Activated CD4-positive, alpha-beta T cell treated with anti-CD3 and anti-CD28 coated beads for 1 hour (primary cell): Measurements from ENCODE around the gene DHRSX.
"Not testable (repeated sequence)": the region's sequence is repeated elsewhere in the genome, so short reads cannot be mapped to it uniquely, and the experiment has no call there.

Source experiments
- DNase-seq: peaks from one replicate; pipeline ENCODE4 v3.0.0-alpha.2; 2020

DHRSX gene, protein sequence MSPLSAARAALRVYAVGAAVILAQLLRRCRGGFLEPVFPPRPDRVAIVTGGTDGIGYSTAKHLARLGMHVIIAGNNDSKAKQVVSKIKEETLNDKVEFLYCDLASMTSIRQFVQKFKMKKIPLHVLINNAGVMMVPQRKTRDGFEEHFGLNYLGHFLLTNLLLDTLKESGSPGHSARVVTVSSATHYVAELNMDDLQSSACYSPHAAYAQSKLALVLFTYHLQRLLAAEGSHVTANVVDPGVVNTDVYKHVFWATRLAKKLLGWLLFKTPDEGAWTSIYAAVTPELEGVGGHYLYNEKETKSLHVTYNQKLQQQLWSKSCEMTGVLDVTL

DNA sequence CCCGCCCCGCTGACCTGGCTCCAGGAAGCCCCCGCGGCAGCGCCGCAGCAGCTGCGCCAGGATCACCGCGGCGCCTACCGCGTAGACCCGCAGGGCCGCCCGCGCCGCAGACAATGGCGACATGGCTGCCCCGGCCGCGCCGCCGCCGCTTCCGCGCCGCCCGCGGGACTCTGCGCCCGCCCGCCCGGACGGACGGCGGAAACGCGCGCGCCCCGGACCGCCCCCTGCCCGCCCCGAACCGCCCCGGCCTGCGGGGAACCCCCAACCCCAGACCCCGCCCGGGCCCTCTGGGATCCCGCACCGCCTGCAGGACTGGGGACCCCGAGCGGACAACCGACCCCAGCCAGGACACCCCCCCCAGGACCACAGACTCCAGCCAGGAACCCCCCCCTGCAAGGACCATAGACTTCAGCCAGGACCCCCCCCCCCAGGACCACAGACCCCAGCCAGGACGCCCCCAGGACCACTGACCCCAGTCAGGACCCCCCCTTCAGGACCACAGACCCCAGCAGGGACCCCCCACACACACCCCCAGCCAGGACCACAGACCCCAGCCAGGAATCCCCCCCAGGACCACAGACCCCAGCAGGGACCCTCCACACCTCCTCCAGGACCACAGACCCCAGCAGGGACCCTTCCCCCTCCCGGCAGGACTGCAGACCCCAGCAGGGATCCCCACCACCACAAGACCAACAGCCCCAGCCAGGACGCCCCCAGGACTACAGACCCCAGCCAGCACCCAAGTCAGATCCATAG, at the start of gene DHRSX, which contains the start of gene ZBED1:
Gene DHRSX, minus strand, starts transcription at position 174 of the 756 bp plus-strand sequence. Its CDS starts 51 bp downstream, at position 123.
Gene ZBED1, minus strand, starts transcription at position 174 of the 756 bp plus-strand sequence. CDS start 10,257 bp downstream, outside the sequence.
- DNase-seq, result no peak

DNA sequence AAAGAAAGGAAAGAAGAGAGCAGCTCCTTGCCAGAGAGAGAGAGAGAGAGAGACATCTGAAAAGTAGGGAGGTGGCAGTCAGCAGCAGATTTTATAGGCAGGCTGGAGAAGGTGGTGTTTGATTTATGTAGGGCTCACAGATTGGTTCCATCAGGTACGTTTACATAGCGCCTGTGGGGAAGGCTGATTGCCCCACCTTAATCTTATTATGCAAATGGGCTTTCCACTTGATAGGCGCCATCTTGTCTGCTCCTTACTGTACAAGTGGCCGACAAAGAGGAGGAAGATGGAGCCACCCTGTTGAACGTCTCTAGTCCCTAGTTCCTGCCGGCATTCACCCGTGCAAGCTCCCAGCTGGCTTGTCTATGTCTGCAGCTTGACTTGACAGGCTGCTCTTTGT, 49.1 kb upstream of the DHRSX start:
- DNase-seq, result no peak

DNA sequence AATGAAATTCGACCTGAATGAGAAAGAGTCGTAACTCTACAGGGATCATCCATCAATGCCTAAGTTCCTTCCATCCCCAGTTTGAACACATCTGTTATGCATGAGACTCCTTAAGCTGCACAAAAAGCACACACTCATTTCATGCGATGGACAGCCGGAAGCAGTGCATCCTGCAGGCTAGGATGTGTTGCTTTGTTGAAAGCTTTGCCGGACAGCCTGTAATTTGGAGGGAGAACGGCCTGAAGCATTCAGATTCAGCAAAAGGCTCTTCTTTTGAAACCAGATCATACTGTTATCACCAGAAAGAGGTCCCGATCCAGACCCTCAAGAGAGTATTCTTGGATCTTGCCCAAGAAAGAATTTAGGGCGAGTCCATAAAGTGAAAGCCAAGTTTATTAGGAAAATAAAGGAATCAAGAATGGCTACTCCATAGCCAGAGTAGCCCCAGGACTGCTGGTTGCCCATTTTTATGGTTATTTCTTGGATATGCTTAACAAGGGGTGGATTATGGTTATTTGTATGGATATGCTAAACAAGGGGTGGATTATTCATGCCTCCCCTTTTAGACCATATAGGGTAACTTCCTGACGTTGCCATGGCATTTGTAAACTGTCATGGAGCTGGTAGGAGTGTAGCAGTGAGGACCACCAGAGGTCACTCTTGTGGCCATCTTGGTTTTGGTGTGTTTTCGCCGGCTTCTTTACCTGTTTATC, 48.1 kb upstream of the DHRSX start:
- no peak for DNase-seq

DNA sequence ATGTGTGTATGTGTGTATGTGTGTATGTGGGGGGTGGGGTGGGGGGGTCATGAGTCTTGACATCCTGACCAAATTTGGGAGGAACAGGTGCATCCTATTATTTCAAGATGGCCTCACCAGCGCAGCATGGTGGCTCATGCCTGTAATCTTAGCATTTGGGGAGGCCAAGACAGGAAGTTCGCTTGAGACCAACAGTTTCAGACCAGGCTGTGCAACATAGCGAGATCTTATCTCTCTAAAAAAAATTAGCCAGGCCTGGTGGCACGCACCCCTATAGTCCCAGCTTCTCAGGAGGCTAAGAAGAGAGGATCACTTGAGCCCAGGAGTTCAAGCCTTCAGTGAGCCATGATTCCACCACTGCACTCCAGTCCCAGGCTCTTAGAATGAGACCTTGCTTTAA, 47.0 kb upstream of the DHRSX start:
- no peak for DNase-seq

DNA sequence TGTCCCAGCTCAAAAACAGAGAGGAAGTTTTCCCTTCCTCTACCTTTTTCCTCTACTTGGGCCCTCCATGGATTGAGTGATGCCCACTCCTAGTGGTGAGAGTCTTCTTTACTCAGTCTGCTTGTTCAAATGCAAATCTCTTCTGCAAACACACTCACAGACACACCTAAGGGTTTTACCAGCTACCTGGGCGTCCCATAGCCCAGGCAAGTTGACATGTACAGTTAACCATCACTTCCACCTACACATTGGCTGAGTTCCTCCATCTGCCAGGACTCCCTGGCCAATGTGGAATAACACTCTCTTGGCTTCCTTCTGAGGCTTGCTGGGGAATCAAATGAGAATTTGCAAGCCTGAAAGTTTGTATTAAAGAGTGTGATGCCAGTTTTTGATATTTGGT, 45.7 kb upstream of the DHRSX start:
- DNase-seq, result no peak

DNA sequence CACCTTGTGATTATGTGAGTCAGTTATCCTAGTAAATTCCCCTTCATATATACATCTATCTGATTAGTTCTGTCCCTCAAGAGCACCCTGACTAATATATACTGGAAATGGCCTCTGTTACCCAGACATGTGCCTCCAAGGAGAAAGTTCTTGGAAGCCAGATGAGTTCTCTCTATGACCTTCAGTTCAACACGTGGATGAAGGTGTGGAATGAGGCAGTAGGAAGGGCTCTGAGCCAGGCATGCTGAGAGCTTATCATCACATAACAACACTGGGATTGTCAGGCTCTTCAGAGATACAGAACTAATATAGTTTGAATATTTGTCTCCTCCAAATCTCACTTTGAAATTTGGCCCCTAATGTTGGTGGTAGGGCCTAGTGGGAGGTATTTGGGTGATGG, 44.4 kb upstream of the DHRSX start:
- no peak for DNase-seq

DNA sequence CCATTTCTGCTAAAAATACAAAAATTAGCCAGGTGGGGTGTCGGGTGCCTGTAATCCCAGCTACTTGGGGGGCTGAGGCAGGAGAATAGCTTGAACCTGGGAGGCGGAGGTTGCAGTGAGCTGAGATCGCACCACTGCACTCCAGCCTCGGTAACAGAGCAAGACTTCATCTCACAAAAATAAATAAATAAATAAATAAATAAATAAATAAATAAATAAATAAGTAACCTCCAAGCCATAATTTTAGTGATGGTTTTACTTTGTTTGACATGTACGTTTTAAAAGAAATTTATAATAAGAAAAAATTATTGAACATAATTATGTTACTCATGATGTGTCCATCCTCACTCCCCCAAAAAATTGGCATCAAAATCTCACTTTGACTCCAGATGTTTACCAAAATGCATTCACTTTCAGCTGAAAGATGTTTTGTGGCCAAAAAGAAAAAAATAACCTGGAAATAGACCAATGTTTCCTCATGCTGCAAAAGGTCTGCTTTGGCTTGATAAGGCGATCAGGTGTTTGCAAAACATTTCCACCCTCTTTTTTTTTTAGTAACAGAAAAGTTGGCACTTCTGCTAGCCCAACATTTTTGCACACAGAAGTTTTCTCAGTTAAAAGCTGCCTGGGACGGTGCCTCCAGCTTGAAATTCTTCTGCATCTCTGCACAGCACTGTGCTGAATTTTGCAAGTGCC, 42.2 kb upstream of the DHRSX start:
- DNase-seq, result no peak

DNA sequence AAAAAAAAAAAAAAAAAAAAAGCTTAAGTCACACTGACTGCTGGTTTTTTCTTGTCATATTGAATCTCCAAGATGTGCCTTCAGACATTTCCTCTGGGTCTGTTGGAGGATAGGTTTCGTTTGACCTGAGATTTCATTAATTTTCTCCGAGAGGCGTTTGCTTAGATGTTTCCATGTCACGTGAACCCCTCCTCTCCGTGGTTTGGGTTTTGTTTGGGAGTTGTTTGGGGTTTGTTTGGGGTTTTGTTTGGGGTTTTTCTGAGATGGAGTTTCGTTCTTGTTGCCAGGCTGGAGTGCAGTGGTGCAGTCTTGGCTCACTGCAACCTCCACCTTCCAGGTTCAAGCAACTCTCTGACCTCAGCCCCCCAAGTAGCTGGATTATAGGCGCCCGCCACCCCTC, 40.8 kb upstream of the DHRSX start:
- DNase-seq, result no peak

DNA sequence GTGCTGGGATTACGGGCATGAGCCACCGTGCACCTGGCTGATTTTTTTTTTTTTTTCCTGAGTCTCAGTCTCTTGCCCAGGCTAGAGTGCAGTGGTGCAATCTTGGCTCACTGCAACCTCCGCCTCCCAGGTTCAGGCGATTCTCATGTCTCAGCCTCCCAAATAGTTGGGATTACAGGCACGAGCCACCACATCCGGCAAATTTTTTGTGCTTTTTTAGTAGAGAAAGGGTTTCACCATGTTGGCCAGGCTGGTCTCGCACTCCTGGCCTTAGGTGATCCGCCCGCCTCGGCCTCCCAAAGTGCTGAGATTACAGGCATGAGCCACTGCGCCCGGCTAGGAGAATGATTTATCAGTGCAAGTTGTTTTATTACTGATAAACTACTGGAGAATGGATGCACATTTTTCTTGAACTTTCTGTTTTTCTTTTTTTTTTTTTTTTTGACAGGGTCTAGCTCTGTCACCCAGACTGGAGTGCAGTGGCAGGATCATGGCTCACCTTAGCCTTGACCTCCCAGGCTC, 39.7 kb upstream of the DHRSX start:
- no peak for DNase-seq

DNA sequence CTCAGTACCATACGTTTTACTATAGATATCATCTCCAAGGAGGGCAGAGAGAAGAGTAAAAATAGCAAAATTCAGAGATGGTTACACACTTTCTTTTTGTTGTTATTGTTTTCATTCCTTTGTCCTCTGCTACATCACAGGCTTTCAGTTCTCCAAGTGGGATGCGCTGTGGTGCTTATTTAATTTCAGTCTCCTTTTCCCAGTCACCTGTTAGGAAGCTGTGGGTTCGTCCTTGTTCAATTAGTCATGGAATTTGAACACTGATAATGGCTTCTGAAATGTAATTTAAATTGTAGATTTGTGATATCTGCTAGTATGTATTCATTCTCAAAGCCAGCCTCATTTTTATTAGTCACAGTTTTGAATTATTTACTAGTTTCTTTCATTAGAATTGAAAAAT, 38.8 kb upstream of the DHRSX start:
- DNase-seq, result no peak

DNA sequence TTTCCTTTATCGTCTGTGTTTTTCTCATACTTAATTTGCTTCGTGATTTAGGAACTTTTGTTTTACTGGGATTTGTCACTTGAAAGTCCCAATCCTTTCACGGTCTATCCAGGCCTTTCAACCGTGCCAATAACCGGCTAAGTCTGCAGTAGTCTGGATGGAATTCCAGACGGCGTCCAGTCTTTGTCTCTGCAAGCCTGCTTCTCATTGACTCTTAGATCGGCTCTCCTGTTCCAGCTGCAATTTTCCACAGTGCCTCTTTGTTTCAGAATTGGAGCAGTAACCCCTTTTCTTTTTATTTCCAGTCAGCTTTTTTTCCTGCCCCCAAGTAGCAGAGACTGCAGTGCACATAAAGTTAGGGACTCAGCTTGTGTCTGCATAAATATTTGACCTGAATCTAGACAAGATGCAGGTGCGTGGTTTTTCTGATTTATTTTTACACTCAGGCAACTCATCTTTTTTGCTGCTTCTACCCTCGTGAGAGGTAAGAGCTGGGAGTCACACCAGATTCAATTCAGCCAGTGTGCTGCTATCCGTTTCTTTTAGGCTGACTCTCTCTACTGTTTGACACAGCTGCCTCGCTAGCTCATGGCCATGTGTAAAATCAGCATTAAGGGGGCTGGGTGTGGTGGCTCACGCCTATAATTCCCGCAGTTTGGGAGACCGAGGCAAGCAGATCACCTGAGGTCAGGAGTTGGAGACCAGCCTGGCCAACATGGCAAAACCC, 37.4 kb upstream of the DHRSX start:
- DNase-seq, result no peak

DNA sequence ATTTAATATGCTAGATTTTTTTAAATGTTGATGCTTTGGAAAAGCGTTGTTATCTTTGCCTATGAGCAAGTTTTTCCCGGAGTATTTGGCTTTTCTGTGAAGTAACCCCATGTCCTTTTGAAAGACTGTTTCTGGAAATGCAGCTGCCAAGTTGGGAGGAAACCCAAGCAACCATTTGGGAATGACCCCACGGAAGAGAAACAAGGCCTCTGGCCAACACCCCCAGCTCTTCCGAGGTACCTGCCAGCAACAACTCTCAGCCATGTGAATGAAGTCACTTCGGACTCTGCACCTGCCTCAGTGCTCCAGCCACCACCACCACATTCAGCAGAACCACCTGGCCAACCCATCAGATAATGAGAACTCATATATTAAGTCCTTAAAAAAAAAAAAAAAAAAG, 36.2 kb upstream of the DHRSX start:
- DNase-seq, result no peak

DNA sequence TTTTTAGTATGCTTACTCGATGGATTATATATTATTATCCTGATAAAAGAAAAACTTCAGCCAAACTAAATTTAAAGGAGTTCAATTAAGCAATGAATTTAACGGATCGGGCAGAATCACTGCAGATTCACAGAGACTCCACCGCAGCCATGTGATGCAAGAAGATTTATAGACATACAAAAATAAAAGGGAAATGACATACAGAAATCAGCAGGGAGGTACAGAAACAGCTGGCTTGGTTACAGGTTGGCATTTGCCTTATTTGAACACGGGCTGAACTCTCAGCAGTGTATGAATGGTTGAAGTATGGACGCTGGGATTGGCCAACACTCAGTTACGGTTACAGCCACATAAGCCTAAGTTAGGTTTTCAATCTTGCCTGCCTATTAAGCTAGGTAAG, 35.4 kb upstream of the DHRSX start:
- no peak for DNase-seq

DNA sequence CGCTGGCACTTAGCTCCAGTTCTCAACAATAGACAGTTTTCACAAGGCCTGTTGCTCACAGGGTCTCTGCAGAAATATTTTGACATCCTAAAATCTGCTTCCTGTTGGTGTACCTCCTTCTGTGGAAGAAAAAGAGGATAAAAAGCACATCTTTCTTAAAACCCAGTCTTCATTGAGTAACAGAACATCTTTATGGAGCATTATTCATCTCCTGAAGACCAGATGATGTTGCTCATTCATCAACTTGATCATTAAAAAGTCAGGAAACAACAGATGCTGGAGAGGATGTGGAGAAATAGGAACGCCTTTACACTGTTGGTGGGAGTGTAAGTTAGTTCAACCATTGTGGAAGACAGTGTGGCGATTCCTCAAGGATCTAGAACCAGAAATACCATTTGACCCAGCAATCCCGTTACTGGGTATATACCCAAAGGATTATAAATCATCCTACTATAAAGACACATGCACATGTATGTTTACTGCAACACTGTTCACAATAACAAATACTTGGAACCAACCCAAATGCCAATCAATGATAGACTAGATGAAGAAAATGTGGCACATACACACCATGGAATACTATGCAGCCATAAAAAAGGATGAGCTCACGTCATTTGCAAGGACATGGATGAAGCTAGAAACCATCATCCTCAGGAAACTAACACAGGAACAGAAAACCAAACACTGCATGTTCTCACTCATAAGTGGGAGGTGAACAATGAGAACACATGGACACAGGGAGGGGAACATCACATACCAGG, 33.7 kb upstream of the DHRSX start:
- not testable (repeated sequence) for DNase-seq

DNA sequence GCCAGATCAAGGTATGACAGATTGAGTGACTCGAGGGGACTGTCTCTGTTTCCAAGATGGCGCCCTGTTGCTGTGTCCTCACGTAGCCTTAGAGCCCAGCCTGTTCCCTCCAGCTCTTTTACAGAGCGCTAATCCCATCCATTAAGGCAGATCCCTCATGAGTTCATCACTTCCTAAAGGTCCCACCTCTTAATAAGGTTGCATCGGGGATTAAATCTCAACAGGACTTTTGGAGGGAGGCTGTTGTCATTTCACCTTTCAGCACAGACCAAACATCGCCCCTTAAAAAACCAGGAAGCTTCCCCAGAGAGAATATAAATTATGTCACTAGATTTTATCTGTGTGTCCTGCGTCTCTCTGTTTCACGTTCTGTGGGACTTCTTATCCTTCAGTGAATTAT, 32.6 kb upstream of the DHRSX start:
- DNase-seq, result no peak

DNA sequence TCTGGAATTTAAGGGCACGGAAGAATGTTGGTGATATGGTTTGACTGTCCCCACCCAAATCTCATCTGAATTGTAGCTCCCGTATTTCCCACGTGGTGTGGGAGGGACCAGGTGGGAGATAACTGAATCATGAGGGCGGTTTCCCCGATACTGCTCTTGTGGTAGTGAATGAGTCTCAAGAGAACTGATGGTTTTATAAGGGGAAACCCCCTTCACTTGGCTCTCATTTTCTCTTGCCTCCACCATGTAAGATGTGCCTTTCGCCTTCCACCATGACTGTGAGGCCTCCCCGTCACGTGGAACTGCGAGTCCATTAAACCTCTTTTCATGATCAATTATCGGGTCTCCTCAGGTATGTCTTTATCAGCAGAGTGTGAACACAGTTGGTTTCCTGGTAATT, 25.6 kb upstream of the DHRSX start:
- no peak for DNase-seq

DNA sequence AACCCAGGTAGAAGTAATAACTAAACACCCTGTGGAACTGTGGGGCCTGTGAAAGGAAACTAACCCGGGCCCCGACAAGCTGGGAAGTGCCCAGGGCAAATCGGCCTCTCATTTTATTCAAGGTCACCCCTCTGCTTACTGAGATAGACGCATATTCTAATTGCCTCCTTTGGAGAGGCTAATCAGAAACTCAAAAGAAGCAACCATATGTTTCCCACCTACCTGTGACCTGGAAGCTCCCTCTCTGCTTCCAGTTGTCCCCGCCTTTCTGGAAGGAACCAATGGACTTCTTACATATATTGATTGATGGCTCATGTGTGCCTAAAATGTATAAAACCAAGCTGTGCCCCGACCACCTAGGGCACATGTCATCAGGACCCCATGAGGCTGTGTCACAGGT, 23.1 kb upstream of the DHRSX start:
- DNase-seq, result no peak

DNA sequence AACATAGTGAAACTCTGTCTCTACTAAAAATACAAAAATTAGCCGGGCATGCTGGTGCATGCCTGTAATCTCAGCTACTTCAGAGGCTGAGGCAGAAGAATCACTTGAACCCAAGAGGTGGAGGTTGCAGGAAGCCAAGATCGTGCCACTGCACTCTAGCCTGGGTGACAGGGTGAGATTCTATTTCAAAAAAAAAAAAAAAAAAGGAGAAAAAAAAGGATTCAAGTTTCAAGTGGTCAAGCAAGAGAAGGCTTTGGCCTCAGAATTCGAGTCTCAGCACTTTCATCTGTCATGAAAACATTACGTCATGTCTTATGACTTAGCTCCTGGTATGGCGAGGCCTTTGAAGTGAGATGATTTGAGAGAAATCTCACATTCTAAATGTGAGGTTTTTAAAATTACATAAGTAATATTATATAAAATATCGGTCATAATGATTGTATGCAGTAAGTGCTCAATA, 21.2 kb upstream of the DHRSX start:
- DNase-seq, result no peak

DNA sequence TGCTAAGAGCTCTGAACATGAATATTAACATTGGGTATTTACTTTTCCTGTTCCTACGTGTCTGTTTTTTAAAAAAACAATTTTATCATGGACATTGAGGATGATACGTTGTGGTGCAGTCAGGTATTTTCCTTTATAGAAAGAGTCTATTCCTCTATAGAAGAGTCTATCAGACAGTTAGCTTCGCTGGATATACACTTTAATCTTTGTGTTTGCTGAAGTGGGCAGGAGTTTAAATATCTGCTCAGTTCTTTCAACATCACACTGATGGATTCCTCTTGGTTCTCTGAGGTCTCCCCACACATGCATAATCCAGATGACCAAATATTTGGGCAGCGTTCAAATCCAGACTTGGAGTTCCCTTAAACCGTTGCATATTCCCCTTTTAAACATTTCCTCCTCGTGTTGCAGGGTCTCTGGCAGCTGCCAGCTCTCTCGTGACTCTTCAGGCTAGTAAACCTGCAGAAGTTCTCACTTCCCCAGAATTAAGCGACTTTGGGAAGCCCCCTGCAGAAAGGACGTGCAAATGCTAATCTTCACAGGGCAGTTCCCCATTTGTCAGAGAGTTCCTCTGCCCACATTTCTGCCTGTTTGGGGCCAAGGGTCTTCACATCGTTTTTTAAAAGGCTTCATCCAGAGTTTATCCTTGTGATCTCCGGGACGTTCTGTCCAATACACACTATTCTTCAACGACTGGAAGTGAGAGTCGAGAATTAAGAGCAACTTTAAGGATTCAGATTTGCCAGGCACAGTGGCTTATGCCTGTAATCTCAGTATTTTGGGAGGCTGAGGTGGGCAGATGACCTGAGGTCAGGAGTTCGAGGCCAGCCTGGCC, 20.5 kb upstream of the DHRSX start:
- DNase-seq, result no peak

DNA sequence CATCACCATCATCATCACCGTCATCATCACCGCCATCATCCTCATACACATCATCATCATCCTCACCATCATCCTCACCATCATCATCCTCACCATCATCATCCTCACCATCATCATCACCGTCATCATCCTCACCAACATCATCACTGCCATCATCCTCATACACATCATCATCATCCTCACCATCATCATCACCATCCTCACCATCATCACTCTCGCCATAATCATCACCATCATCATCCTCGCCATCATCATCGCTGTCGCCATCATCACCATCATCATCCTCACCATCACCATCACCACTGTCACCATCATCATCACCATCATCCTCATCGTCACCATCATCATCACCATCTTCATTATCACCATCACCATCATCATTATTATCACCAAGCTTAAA, 19.8 kb upstream of the DHRSX start:
- no peak for DNase-seq
